Measurements from ENCODE around the gene GTF3C1.

Gene GTF3C1

GRCh38 chr16:27485126-27485525 is 64.6 kb downstream of the GTF3C1 start:
- no peak for DNase-seq (ENCODE audit: low read depth in 2 of 2)

GRCh38 chr16:27483624-27484023 is 66.1 kb downstream of the GTF3C1 start:
- no peak for DNase-seq (ENCODE audit: low read depth in 2 of 2)

- DNase-seq (ENCODE audit: low read depth in 2 of 2): no peak
Measured at GRCh38 chr16:27483088-27483437, 66.7 kb downstream of the GTF3C1 start.

GRCh38 chr16:27482397-27483087 is 67.2 kb downstream of the GTF3C1 start:
- DNase-seq (ENCODE audit: low read depth in 2 of 2): no peak

GRCh38 chr16:27481282-27481934 is 68.3 kb downstream of the GTF3C1 start:
- no peak for DNase-seq (ENCODE audit: low read depth in 2 of 2)

- no peak for DNase-seq (ENCODE audit: low read depth in 2 of 2)
Measured at GRCh38 chr16:27480761-27481160, 69.0 kb downstream of the GTF3C1 start.

GRCh38 chr16:27476240-27476639 is 73.5 kb downstream of the GTF3C1 start:
- no peak for DNase-seq (ENCODE audit: low read depth in 2 of 2)

GRCh38 chr16:27475561-27475960 is 74.2 kb downstream of the GTF3C1 start:
- no peak for DNase-seq (ENCODE audit: low read depth in 2 of 2)

GRCh38 chr16:27474921-27475320 is 74.8 kb downstream of the GTF3C1 start:
- no peak for DNase-seq (ENCODE audit: low read depth in 2 of 2)

GRCh38 chr16:27474041-27474440 is 75.7 kb downstream of the GTF3C1 start:
- no peak for DNase-seq (ENCODE audit: low read depth in 2 of 2)

GRCh38 chr16:27473101-27473900 is 76.4 kb downstream of the GTF3C1 start:
- no peak for DNase-seq (ENCODE audit: low read depth in 2 of 2)

- DNase-seq (ENCODE audit: low read depth in 2 of 2): no peak
Measured at GRCh38 chr16:27472091-27473020, 77.4 kb downstream of the GTF3C1 start.

GRCh38 chr16:27471661-27472060 is 78.1 kb downstream of the GTF3C1 start:
- DNase-seq (ENCODE audit: low read depth in 2 of 2): no peak

- DNase-seq (ENCODE audit: low read depth in 2 of 2): no peak
Measured at GRCh38 chr16:27470567-27471431, 78.9 kb downstream of the GTF3C1 start.

GRCh38 chr16:27468941-27469531 is 80.7 kb downstream of the GTF3C1 start:
- no peak for DNase-seq (ENCODE audit: low read depth in 2 of 2)

- DNase-seq (ENCODE audit: low read depth in 2 of 2): no peak
Measured at GRCh38 chr16:27465483-27465879, 84.2 kb downstream of the GTF3C1 start.

- no peak for DNase-seq (ENCODE audit: low read depth in 2 of 2)
Measured at GRCh38 chr16:27464626-27465482, 84.9 kb downstream of the GTF3C1 start.

- no peak for DNase-seq (ENCODE audit: low read depth in 2 of 2)
Measured at GRCh38 chr16:27463741-27464591, 85.7 kb downstream of the GTF3C1 start.

Data from stimulated activated CD4-positive, alpha-beta T cell treated with anti-CD3 and anti-CD28 coated beads, Interleukin-15, amount 100 ng/mL, for 48 hours (primary cell).